AG20443 (cell line): ENCODE results near the gene NCMAP.
"Not testable (repeated sequence)": the region's sequence is repeated elsewhere in the genome, so short reads cannot be mapped to it uniquely, and the experiment has no call there.

Experiments
- DNase-seq: peaks from one replicate; pipeline ENCODE4 v3.0.0; 2012; ENCODE audit warnings: low spot score, mixed read lengths

The NCMAP gene

GRCh38 chr1:24555591-24556413, at the start of gene NCMAP:
TSS of gene NCMAP (plus strand) at chr1:24556087. CDS start at chr1:24595431, 39,344 bp downstream.
- DNase-seq = no peak

- DNase-seq = no peak
Measured at GRCh38 chr1:24506691-24507381, 49.1 kb upstream of the NCMAP start.

DNA sequence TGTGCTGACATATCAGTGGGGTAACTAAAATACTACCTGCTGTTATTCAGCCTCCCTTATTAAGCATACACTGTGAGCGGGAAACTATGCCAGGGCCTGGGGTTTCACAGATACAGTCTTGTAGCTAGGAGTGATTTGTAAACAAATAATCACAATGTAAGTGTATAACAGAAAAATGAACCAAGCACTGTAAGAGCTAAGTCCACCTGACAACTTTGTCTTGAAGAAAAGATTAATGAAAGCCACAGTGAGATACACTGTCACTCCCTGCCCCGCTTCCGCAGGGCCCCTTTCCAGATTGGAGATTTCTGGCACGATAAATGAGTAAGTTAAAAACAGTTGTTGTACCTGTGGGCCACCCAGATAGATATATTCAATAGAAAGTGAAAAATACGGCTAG, 48.5 kb upstream of the NCMAP start:
- no peak for DNase-seq

GRCh38 chr1:24508911-24509310, 47.0 kb upstream of the NCMAP start:
- DNase-seq = no peak

DNA sequence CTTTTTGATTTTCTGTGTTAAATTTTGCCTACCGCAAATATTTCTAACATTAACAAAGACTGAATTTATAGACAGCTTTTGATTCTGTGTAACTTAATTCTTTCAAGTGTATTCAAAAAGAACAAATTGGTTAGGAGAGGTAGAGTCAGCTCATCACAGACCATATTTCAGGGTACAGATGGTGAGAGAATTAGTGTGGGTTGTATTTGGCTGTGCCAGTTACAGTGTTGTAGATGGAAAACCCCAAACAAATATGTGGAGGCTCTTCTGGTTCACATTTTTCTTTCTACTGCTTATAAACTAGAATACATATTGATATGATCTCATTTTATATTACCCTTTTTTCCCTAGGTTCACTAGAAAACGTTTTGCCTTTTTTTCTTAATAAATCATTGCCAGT, 42.2 kb upstream of the NCMAP start:
- no peak for DNase-seq

DNA sequence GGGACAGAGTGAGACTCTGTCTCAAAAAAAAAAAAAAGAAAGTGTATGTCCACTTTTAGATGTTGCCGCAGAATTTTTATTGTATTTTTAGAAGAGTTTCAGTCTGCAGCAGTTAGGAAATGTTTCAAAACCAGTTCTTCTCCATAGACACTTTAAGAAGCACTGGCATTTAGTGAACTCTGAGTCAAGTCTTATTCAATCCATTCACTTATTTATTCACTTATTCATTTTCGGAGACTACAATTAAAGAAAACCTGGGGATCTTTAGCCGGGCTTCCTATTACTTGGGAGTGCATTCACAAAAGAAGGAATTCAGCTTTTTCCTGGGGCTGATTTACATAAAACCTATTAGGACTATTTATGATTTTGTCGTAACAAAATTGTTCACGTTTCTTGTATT, 40.9 kb upstream of the NCMAP start:
- no peak for DNase-seq

DNA sequence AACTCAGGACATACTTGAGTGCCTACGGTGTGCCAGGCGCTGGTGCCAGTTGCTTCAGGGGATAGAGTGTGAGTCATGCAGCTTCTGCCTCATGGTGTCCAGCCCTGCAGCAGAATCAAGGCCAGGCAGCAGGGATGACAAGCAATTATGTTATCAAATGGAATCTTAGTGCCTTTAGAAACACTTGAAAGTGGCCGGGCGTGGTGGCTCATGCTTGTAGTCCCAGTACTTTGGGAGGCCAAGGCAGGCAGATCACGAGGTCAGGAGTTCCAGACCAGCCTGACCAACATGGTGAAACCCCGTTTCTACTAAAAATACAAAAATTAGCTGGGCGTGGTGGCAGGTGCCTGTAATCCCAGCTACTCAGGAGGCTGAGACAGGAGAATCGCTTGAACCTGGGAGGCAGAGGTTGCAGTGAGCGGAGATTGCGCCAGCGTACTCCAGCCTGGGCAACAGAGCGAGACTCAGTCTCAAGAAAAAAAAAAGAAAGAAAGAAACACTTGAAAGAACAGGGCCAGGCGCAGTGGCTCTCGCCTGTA, 40.1 kb upstream of the NCMAP start:
- peak; percentile 83 for DNase-seq

DNA sequence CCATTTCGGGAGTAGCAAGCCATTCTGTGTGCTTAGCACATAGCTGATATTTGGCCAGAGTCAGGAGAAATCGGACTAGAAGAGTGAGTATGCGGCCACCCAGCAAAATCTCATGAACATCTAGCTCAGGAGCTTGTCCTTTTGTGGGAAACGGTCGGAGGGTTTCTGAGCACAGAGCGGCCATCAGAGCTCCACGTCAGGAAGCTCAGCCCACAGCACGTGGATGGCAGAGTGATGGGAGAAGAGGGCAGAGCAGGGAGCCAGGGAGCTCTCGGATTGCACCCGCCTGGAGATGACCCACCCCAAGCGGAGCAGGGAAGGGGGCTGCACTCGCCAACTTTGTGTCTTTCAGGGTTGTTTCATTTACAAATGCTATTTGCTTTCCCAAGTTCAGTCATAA, 39.4 kb upstream of the NCMAP start:
- DNase-seq = no peak

DNA sequence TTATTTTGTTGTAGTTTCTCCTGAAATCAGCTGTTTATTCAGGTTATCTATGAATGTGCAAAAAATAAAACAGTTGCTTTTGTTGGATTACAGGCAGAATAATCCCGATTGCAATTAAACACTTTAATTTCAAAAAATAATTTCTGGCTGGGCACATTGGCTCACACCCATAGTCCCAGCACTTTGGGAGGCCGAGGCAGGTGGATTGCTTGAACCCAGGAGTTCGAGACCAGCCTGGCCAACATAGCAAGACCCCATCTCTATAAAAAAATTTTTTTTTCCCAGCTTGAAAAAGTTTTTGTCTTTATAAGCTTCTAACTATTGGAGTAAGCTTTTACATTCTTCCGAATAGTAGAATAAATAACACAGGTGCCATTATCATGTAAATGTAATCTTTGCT, 38.0 kb upstream of the NCMAP start:
- DNase-seq = no peak

GRCh38 chr1:24520282-24520681, 35.6 kb upstream of the NCMAP start:
- not testable (repeated sequence) for DNase-seq

GRCh38 chr1:24525606-24526005, 30.3 kb upstream of the NCMAP start:
- no peak for DNase-seq

GRCh38 chr1:24526045-24526444, 29.8 kb upstream of the NCMAP start:
- no peak for DNase-seq

- peak; percentile 34 for DNase-seq
Measured at GRCh38 chr1:24526940-24527542, 28.8 kb upstream of the NCMAP start.

DNA sequence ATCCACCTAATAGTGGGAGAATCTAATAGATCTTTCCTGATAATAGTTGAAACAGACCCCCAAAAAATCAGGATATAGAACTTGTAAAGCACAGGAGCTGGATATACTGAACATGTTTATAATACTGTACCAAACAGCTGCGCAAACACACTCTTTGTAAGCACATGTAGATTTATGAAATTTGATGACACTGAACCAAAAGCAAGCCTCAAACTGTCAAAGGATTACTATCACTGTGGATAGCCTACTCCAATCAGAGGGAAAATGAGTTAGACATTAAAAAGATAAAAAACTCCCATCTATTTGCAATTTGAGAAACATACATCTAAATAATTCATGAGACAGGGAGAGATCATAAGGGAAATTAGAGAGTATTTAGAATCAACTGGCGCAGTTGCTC, 27.1 kb upstream of the NCMAP start:
- no peak for DNase-seq

- DNase-seq = not testable (repeated sequence)
Measured at GRCh38 chr1:24529292-24529691, 26.6 kb upstream of the NCMAP start.

GRCh38 chr1:24535021-24535424, 20.9 kb upstream of the NCMAP start:
- DNase-seq = no peak

GRCh38 chr1:24535778-24536177, 20.1 kb upstream of the NCMAP start:
- no peak for DNase-seq

DNA sequence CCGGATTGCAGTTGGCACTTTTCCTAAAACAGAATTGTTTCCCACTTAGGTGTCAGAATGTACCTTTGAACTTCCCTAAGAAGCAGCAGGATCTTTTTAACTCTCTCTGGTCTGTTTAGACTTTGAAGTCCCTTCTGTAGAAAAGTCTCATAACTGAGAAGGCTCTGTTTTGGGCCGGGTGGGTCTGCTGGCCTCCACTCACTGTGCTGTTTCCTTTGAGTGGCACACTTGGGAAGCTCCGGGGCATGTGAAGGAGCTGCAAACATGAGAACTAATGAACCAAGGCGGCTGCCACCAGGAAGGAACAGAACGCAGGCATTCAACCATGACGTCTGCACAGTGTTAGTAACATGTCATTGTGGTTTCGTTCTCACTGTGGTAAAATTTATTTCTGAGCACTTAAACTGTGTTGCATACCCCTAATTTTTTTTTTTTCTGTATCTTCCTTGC, 19.5 kb upstream of the NCMAP start:
- no peak for DNase-seq

DNA sequence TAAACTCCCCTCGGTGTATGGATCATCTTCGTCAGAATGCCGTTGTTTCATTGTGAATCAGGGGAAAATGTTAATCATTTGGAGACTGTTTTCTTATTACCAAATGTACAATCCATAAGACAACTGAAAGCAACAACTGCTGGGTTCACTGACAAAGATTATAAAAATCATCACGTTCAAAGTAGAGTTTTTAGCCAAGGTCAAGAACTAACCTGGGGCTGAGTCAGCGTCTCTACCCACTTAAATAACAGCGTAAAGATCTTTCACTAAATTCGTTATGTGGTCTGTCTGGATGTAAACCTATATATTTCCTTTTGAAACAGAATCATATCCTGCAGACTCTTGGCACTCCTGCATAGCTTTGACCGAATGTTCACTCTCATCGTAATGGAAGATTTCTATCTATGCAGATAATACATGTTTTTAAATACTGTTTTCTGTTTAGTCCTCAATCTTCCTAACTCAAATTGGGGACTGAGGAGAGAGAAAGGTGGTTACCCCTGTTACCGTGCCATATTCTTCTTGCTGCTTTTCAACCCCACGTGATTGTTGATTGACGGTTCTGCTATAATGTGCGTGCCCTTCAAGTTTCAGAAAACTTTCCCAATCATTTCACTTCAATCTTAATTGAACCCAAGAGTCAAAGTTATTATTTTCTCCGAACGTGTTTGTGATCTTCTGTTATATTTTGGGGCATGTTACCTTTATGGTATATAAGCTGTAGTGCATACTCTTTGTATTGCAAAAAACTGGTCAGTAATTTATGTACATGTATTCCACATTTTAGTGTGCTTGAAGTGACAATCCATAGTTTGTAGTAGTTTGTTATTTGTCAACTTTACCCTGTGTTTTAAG, 15.6 kb upstream of the NCMAP start:
- DNase-seq = no peak

DNA sequence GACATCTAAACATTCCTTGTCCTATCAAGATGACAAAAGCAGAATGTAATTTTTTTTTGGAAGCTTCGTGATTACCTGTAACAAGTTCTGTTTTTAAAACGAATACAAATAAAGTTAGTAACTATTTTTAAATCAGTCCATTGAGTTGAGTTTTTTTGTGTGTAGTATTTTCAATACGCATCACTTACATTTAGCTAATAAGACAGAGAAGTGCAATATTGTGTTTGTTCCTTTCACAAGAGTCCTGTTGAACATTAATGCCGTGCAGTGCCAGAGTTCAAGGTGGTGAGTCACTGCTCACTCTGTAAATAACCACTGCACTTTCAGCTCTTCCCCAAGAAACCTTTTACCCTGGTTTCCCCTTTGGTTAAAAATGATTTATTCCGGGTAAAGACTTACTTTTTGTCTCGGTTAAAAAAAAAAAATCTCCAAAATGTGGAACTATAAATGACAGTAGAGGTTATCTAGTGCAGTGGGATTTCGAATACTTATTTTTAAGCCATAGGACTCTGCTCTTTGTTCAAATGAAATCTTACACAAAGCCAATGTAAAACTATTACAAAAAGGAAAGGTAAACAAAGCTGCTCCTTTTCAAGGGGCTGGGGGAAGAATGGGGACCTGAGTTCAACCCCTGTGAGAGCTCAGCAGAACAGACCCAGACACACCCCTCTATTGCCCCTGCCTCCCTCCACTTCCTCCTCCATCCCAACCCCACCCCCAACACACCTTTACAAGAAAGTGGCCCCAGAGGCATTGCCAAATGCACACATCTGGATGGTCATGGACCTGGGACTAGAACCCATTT, 14.8 kb upstream of the NCMAP start:
- DNase-seq = peak; percentile 67
